Stimulated activated CD4-positive, alpha-beta T cell treated with anti-CD3 and anti-CD28 coated beads, Interleukin-4, amount 100 ng/mL, for 1 hour (primary cell): ENCODE data around the gene FOXM1.

Experiments
- DNase-seq: peaks from one replicate; pipeline ENCODE4 v3.0.0-alpha.2; 2020

FOXM1 gene

GRCh38 chr12:2834581-2835491 lies 42.1 kb downstream of the FOXM1 start, which contains the start of gene NRIP2:
NRIP2 (minus strand) TSS chr12:2835035; CDS start chr12:2834983, 52 bp downstream.
- DNase-seq = no peak

- no peak for DNase-seq
Measured at GRCh38 chr12:2833810-2834209, 43.2 kb downstream of the FOXM1 start.

- no peak for DNase-seq
Measured at GRCh38 chr12:2833327-2833726, 43.6 kb downstream of the FOXM1 start.

GRCh38 chr12:2832550-2833127 lies 44.3 kb downstream of the FOXM1 start:
- DNase-seq = no peak

- no peak for DNase-seq
Measured at GRCh38 chr12:2829275-2829674, 47.7 kb downstream of the FOXM1 start.

GRCh38 chr12:2826721-2827515 lies 50.1 kb downstream of the FOXM1 start:
- DNase-seq = no peak

GRCh38 chr12:2826036-2826435 lies 50.9 kb downstream of the FOXM1 start:
- DNase-seq = no peak

- no peak for DNase-seq
Measured at GRCh38 chr12:2825132-2825531, 51.8 kb downstream of the FOXM1 start.

- DNase-seq = no peak
Measured at GRCh38 chr12:2824541-2824940, 52.4 kb downstream of the FOXM1 start.

GRCh38 chr12:2823483-2823882 lies 53.5 kb downstream of the FOXM1 start:
- DNase-seq = no peak

- DNase-seq = no peak
Measured at GRCh38 chr12:2820432-2820831, 56.5 kb downstream of the FOXM1 start.

- no peak for DNase-seq
Measured at GRCh38 chr12:2819810-2820209, 57.2 kb downstream of the FOXM1 start.

GRCh38 chr12:2813214-2814185 lies 63.5 kb downstream of the FOXM1 start:
- peak; percentile 41 for DNase-seq

GRCh38 chr12:2812290-2813213 lies 64.4 kb downstream of the FOXM1 start, which contains the start of gene ITFG2:
ITFG2 (plus strand) TSS chr12:2812668; CDS start chr12:2812761, 93 bp downstream.
- DNase-seq = peak; percentile 95

- no peak for DNase-seq
Measured at GRCh38 chr12:2811801-2812200, 65.2 kb downstream of the FOXM1 start.
